Hematopoietic multipotent progenitor cell (in vitro differentiated cells): ENCODE results near the gene RAD51AP2. TPM values are rescaled to one million over a fixed set of nuclear protein-coding genes. Genes with fewer than 3 reads are reported as not detected.
"Not testable (repeated sequence)": the region's sequence is repeated elsewhere in the genome, so short reads cannot be mapped to it uniquely, and the experiment has no call there.

Experiments
- DNase-seq, 3 donors: peaks; one replicate each; pipeline ENCODE4 v3.0.0-alpha.2; 2011 to 2015; ENCODE audit warnings: low read depth in 2 of 3, low spot score in 2 of 3
- total RNA-seq: library from RNA; depleted of rRNA; stranded (reverse); fragments of >200 nt; gene quantifications from one replicate; pipeline ENCODE4 v1.2.3, GENCODE V29; 2012

RAD51AP2 gene
- not detected for total RNA-seq

DNA sequence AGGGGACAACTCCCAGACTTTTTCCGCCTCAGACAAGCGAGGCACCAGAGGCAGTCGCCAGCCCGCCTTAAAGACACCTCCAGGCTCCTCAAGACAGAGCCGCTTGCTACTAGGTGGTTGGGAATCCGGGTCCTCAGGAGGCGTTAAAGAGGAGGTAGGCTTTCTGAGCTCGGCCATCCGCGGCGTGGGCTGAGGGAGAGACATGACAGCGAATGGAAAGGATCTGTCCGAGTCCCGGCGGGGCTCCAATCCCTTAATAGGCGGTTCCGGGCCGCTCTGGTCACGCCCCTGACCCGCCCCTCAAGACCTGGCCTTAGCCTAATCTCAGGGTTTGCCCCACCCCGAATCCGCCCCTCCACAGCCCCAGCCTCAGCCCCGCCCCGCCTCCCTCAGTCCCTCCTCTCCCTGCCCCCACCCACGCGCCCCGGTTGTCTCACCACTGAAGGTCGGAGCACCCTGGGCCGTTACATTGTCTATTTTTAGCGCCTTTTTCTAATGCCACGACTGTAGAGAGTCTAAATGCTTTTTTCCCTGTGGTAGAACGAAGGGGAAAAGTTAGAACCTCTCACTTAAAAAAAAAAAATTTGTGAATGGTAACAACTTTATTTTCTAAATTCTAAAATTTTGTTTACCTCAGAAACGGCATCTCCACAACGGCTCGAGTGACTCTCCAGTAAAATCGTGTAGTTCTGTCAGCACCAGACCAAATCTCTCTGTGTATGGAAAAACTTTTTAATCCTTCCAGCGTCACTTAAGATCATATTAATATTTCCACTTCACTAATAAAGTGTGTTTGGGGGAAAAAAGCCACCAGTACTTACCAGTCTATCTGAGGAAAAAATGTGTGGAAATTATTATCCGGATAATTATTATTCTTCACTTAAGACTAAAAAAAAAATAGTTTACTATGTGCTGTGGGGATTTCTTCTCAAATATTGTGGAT lies at the start of gene RAD51AP2:
TSS of gene RAD51AP2 (minus strand) at position 229 of the 943 bp plus-strand sequence. CDS start at position 204, 25 bp downstream.
- DNase-seq: peak in 2 of 3 donors; percentile 8 to 28

DNA sequence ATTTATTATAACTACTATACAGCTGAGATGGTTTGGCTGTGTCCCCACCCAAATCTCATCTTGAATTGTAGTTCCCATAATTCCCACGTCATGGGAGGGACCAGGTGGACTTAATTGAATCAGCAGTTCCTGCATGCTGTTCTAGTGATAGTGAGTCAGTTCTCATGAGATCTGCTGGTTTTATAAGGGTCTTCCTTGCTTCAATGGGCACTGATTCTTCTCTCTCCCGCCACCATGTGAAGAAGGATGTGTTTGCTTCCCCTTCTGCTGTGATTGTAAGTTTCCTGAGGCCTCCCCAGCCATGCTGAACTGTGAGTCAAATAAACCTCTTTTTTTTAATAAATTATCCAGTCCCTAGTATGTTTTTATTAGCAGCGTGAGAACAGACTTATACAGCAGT lies 47.5 kb upstream of the RAD51AP2 start:
- not testable (repeated sequence) for DNase-seq

DNA sequence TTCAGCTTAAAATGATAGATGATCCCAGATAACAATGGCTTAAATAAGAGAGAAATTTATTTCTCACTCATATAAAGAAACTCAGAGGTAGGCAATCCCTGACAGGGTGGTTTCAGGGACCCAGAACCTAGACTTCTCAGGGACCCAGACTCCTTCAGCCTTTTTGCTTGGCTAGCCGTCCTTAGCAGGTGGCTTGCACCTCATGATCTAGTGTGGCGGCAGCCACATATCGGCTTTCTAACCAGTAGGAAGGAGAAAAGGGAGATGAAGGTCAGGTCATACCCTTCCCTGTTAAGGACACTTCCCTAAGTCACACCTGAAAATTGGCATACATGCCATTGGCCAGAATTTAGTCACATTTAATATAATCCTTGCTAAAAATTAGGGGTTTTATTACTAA lies 40.6 kb upstream of the RAD51AP2 start:
- no peak for DNase-seq

DNA sequence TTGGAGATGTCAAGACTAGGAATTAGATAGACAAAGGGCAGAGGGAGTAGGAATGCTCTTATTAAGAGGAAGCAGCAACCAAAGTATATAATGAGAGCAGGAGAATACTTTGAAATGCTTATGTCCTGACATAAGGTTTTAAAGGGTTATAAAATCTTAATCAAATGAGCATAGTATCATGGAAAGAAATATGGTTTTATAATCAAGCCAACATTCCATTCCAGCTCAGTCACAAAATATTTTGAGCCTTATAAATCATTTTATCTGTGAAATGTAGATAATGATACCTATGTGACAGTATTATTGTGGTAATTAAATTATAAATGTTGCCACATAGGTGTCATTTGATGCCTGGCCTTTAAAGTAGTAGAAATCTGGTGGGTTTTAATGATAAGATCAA lies 39.8 kb upstream of the RAD51AP2 start:
- no peak for DNase-seq

DNA sequence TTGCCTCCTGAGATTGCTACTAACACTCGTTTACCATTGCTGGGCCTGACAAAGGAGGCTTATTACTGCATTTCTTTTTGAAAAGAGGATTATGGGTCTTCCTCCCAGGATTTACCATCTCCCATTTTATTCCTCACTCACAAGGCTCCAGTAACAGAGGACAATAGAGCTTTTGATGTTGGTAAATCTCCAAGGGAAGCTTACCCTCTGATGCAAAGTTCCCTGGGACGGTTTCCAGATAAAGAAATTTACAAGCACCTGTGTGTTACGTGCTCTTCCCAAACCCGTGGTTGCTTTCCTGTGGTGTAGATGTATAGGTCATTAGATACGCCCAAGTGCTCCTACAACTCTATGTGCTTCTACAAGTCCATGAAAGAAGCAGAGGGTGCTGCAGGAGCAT lies 39.4 kb upstream of the RAD51AP2 start:
- DNase-seq: no peak

DNA sequence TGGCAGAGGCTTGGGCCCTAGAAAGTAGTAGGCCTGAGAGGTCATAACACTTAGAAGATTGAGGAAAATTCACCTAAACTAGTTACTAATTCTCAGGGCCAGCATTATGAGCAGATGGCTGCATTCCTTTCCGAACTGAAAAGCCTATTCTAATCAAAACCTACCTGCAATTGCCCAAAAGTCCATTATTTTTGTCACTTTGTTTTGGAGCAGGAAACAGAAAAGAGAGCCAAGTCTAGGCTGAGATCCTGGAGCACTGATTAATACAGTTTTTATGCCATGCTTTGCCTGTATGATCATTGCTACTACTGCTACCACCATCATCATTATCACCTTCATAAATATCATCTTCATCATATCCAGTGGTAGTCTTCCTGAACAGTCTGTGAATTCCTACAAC lies 36.9 kb upstream of the RAD51AP2 start:
- DNase-seq: no peak

DNA sequence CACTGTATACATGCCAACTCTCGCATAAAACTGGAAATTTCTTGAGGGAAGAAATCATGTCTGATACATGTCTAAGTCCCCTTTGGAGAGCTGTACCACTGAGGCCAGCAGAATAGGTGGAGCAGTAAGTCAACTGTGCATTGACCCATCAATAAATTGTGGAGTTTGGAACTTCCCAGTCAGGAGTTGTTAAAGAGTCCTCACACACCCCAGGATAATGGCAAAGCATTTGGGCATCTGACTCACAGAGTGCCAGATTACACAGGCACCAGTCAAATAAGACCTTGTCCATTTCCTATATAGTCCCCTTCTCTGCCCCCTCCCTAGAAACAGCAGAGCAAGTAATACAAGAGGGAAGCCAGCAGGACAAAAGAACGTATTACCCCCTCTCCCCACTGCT lies 32.7 kb upstream of the RAD51AP2 start:
- no peak for DNase-seq

DNA sequence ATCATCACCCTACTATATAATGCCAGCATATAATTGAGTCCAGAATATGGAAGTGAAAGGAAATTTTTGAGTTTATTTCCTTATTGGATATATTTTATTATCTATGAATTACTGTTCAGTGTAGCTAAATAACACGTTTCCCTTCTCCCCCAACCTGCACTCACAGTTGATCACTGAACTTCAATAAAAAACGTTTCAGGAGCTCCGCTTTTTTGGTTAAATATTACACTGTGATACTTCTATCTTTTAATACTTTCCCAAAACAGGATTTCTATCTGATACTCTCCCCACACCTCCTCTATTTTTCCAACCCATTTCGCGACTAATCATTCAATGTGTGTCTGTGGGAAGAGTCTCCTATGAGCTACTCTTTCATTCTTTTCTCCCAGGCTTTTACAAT lies 29.5 kb upstream of the RAD51AP2 start:
- no peak for DNase-seq

DNA sequence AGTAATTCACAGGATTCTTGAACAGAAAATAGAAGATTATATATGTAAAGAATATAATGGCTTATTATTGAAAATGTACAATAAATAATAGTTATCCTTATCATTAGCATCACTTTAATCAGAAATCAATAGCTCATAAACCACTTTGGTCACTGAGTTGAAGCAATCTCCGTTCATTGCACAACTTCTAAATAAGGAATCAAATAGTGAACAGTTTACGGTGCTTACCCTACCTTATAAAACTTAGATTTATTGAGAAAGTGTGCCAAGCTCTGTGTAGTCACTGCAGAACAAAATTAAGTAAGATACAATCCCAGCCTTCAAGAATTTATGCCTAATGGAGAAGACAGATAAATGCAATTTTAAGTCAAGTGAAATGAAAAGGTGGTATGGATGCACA lies 29.0 kb upstream of the RAD51AP2 start:
- DNase-seq: no peak

DNA sequence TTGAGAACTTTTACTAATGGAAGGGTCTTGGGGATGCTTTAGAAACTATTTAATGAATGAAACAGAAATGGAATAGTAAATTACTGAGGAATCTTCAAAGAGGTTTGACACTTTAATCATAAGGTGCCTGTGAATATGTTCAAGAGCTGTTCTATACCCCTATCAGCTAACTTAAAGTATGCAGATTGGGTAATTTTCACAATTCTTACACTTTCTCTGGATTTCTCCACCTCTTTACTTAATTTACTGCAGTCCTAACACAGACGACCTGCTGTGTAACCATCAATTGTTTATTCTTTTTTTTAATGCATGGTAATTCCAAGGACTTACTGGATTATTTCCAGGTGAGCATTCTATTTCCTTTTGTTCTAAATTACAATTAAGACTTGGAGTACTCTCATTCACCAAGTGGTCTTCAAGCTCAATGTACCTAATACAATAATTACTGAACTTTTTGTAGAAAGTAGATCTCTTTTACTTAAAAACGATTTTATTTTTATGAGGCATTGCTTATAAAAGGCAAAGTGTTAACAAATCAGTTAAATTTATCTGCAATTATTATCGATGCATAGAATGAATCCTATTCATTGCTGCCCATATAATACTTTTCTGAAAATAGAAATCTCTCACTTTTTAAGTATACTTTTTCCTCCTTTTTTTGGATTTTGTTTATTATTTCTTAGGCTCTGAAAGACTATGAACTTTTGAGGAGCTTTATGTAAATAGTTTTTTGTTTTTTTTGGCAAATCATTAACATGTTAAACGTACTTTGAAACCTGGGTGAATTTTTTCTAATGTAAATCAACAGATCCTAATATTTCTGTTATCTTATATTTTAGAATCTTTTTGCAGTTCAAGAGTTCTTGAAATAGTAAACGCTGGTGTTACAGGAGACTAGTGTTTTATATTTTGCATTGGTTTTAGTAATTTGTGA lies 27.7 kb upstream of the RAD51AP2 start:
- DNase-seq: no peak

DNA sequence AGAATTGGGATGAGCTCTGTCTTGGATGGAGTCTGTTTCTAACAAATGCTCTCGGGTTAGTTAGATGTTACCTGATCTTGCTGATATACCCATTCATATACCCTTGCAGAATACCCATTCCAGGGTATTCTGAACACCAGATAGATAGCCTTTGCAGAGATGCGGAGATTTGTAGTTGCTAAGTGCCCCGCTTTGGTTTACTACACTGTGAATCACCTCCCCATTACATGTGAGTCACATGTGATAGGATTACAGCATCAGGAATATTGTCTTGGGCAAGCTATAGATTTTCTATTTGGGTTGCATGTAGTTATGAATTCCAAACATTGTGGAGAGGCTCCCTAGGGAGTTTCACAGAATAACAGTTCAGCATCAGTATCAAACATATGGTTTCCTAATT lies 26.0 kb upstream of the RAD51AP2 start:
- no peak for DNase-seq

DNA sequence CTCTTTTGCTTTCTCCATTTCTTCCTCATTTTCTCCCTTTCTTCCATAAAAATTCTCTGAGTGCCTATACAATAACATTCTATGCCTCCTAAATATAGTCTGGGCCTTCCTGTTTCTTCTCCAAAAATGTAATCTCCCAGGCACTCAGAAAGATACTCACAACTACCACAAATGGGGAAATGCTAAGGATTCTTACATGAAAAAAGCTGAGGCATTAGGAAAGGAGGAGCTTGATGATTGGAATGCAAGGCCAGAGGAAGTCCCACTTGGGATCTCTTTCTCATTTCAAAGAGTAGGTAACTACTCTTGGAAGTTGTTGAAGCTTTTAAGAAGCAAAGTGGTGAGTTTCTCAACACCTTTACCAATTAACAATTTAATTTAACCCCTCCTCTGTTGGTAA lies 25.6 kb upstream of the RAD51AP2 start:
- no peak for DNase-seq

DNA sequence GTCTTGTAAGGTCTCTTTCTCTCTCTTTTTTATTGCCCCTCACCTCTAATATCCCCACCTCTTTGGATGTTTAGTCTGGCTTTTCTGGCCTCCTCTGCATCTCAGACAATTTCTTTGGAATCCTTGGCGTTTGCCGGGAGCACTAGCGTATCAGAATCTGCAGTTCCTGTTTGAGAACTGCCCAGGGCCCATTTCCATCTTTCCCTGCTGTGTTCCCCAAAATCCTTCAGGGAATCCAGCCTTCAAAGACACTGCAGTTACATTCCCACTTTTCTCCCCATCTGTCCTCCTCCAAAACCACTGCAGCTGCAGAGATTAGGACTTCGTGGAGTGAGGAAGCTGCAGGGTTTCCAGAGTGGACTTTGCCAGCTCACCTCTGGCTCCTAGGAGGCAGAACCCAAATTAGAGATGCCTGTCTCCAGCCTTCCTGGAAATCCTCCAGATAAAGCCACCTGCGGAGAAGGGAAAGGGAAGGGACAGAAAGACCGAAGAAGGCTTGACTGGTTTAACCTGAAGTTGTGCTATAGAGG lies 25.0 kb upstream of the RAD51AP2 start:
- no peak for DNase-seq

DNA sequence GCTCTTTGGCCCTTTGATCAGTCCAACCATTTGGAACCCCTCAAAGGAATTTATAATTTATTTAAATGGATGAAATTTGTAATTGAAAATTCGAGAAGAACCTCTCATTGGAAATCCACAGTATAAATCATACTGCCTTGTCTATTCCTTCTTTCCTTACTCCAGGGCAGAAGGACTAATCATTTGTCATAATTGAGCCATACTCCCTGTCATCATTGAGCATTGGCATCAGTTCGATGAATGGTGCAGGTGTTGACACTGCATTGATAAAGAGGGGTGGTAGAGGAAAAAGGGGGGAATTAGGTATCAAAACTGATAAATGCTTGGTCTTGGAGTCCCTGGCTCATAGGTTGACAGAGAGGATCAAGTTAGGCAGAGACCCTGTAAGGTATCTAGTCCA lies 24.2 kb upstream of the RAD51AP2 start:
- DNase-seq: no peak

DNA sequence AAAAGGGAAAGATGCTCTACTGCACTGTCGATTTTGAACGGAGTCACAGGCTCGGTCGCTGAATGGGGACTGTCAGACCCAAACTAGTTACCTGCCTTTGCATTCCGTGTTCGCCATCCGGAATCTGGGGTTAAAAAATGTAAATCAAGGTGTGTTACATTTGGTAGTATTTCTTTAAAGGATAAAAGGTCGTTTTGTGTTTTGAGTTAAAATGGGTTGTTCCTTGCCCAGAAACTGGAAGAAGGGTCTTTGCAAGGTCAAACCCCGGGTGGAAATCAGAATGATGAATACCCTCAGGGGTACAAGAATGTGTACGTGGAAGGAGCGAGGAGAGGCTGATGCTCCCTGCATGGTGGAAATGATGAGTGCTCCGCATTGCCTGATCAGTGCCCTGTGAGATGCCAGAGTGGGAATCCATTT lies 23.3 kb upstream of the RAD51AP2 start:
- no peak for DNase-seq

DNA sequence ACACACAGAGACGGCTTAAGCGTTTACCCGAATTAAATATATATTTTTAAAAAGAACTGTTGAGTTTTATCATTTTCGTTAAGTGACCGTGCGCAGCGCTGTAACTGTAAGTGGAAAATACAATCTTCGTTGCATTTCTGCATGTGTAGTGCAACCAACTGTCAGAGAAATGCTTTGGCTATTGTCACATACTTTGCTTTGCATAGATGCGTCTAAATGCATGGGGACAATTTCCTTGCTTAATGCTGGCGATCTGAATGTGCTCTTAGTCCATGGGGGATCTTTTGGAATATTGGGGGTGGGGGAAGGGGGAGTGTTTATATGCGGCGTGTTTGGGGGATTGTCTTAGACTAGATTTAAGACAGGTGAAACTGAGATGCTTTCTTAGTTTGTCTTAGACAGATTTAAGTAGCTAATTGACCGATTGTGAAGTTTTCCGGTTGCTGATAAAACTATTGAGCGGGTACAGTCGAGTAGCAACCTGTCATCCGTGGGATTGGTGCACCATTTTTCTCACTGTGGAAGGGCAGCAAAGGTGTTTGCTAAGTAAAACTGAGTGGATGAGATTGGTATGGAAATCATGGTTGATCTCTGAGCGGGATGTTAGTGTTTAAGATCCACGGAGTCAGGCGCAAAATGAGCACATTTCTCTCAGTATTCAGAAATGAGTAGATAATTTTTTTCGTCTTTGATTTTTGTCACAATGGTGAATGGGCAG lies 22.7 kb upstream of the RAD51AP2 start:
- DNase-seq: peak in 1 of 3 donors; percentile 30

DNA sequence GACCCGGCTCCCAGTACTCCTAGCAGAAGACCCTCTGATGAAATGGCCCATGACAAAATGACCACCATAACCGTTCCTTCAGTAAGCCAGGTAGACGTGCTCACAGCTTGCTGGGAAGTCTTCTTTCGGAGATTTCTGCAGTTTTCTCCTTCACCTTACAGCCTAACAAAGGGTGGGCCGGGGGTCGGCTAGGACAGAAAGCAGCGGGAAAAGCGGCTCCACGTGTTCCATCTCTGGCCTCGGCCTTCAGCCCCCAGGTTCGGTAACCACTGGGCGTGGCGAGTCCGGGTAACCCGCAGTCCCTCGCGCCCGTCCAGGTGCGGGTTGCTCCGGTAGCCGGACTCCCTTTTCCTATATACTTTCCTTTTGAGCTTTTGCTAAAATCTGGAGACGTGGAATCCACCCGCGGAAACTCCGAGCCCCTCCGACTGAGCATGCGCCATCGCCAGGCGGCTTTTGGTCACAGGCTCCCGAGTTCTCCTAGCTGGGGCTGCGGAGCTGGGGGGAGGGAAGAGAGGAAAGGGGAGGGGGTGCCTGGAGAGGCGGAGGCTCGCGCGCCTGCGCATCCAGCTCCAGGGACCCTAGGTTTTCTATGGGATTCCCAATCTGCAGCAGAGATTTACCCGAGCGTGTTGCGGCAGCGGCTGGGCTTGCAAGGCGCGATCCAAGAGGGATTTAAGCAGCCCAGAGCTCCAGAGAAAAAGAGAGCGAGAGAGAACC lies 22.0 kb upstream of the RAD51AP2 start, which contains the start of gene VSNL1:
TSS of gene VSNL1 (plus strand) at position 604 of the 720 bp plus-strand sequence. CDS start 51,379 bp downstream, outside the sequence.
- no peak for DNase-seq

DNA sequence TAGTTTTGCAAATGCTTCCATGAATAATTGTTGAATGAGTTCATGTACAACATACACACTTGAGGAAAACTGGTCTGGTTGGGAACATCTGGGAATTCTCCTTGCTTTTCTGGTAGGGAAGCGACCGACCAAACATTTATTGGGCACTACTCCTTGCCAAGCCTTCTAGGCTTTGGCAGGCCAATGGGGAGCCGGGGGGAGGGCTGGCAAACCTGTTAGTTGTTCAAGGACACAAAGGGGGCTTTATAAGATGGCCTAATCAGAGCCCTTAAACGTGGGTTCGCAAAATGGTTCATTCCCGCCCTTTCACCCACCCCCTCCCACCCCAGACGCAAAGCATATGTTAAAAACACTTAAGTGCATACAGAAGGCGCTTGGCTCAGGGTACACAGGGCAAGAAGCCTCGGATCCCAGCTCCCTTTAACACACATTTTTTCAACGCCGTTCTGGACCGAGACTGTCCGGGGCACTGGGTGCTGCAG lies 21.4 kb upstream of the RAD51AP2 start:
- no peak for DNase-seq

DNA sequence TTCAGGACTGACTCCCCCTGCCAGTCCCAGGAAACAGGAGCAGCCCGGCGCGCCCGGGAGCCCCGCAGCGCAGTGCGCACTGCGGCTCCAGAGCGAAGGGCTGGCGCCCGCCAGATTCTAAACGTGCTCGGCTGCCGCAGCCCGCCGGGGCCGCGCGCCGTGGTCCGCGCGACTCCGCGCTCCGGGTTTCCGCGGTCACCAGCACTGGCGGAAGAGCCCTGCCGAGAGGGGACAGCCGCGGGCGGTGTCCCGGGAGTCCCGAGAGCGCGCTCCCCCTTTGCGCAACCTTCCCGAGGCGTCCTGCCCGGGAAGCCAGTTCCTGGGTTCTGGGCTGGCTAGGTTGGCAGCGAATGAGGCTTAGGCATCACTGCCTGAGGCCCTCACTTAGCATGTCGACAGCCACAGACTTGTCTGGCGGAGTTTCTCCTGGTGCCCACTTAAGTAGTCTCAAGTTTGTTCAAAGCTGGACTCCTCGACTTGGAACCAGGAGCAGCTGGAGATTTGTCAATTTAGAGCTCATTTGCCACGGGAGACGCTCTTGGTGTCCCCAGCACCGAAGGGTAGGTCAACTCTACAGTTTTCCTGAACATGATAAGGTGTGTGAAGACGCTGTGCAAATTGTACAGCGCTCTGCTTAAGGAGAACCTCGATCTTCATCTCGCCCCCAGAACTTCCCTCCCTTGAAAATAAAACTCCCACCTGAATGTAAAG lies 20.8 kb upstream of the RAD51AP2 start:
- peak in 2 of 3 donors; percentile 36 to 41 for DNase-seq
